HepG2 (cell line): ENCODE data around the gene MNAT1. TPM values are rescaled to one million over a fixed set of nuclear protein-coding genes. Genes with fewer than 3 reads are reported as not detected.

Source experiments
- ARID5B ChIP-seq: IDR thresholded peaks from 2 replicates; pipeline ENCODE4 v1.4.0; 2020; ENCODE audit warnings: mild to moderate bottlenecking, missing genetic modification reagents
- ARNT ChIP-seq: fragments of 450-650 bp; IDR thresholded peaks from 2 replicates; pipeline ENCODE4 v1.6.1; 2017
- CERS6 ChIP-seq: sonication (generic); formaldehyde crosslinking; IDR thresholded peaks from 2 replicates; pipeline ENCODE4 v1.5.0; 2020; ENCODE audit warnings: missing genetic modification reagents
- HNF4A ChIP-seq: sonication (generic); formaldehyde crosslinking; IDR thresholded peaks from 2 replicates; pipeline ENCODE4 v1.4.0; 2020; ENCODE audit warnings: missing genetic modification reagents
- MAFK ChIP-seq, 2 experiments: IDR thresholded peaks in 1 of 2; conservative IDR thresholded peaks in 1 of 2; 2 replicates each; pipeline ENCODE4 v1.6.1; 2011; ENCODE audit warnings: improper control_type of control experiment in 2 of 2, low read length in 2 of 2
- MBNL3 ChIP-seq: fragments of 250-450 bp; sonication (Bioruptor Pico); conservative IDR thresholded peaks from 2 replicates; pipeline ENCODE4 v1.8.0; 2022; ENCODE audit warnings: mild to moderate bottlenecking, inconsistent platforms
- PAF1 ChIP-seq: IDR thresholded peaks from 2 replicates; pipeline ENCODE4 v1.6.1; 2016; ENCODE audit warnings: missing genetic modification reagents, missing compliant biosample characterization
- PRMT3 ChIP-seq: sonication (generic); formaldehyde crosslinking; IDR thresholded peaks from 2 replicates; pipeline ENCODE4 v1.8.1; 2022; ENCODE audit warnings: low read depth, mild to moderate bottlenecking, moderate library complexity, missing genetic modification reagents, borderline replicate concordance
- REPIN1 ChIP-seq: sonication (generic); formaldehyde crosslinking; IDR thresholded peaks from 2 replicates; pipeline ENCODE4 v1.8.0; 2022; ENCODE audit warnings: missing genetic modification reagents, low read depth, mild to moderate bottlenecking, borderline replicate concordance
- TFDP2 ChIP-seq: sonication (generic); formaldehyde crosslinking; IDR thresholded peaks from 2 replicates; pipeline ENCODE4 v1.4.0; 2020; ENCODE audit warnings: missing genetic modification reagents
- ZBTB25 ChIP-seq: IDR thresholded peaks from 2 replicates; pipeline ENCODE4 v1.6.1; 2018; ENCODE audit warnings: missing genetic modification reagents
- ZBTB3 ChIP-seq: sonication (generic); formaldehyde crosslinking; IDR thresholded peaks from 2 replicates; pipeline ENCODE4 v1.4.0; 2020; ENCODE audit warnings: low read depth, mild to moderate bottlenecking, moderate library complexity, missing genetic modification reagents, borderline replicate concordance
- ZMAT3 ChIP-seq: sonication (generic); formaldehyde crosslinking; conservative IDR thresholded peaks from 2 replicates; pipeline ENCODE4 v1.7.0; 2021; ENCODE audit warnings: missing genetic modification reagents
- ZNF180 ChIP-seq: sonication (generic); formaldehyde crosslinking; IDR thresholded peaks from 2 replicates; pipeline ENCODE4 v1.4.0; 2020; ENCODE audit warnings: low read depth, missing genetic modification reagents, borderline replicate concordance
- ZNF382 ChIP-seq: sonication (generic); formaldehyde crosslinking; IDR thresholded peaks from 2 replicates; pipeline ENCODE4 v1.5.0; 2020; ENCODE audit warnings: missing genetic modification reagents, mild to moderate bottlenecking, borderline replicate concordance
- ZNF503 ChIP-seq: sonication (generic); formaldehyde crosslinking; IDR thresholded peaks from 2 replicates; pipeline ENCODE4 v1.4.0; 2020; ENCODE audit warnings: missing genetic modification reagents
- ZNF614 ChIP-seq: IDR thresholded peaks from 2 replicates; pipeline ENCODE4 v1.6.1; 2018; ENCODE audit warnings: missing biosample characterization, missing genetic modification reagents, inconsistent platforms, borderline replicate concordance
- ZNF691 ChIP-seq: sonication (generic); formaldehyde crosslinking; IDR thresholded peaks from 2 replicates; pipeline ENCODE4 v1.4.0; 2020; ENCODE audit warnings: missing genetic modification reagents, low read depth, mild to moderate bottlenecking, borderline replicate concordance
- ZNF773 ChIP-seq: sonication (generic); formaldehyde crosslinking; IDR thresholded peaks from 2 replicates; pipeline ENCODE4 v1.4.0; 2020; ENCODE audit warnings: missing genetic modification reagents, borderline replicate concordance
- polyA plus RNA-seq, 8 experiments: library from polyadenylated mRNA; depleted of rRNA in 3 of 8; stranded (reverse) in 7 of 8; unstranded in 1 of 8; fragments of >200 nt; fragmentation: Illumina TruSeq in 4 of 8; extraction: Trizol in 4 of 8; gene quantifications; 2 replicates each; pipeline versions ENCODE4 v1.2.1 to v1.2.3, GENCODE V29; 2011 to 2016; ENCODE audit warnings: low read depth in 4 of 8, missing spikeins in 1 of 8, mixed read lengths in 1 of 8; ENCODE audit not compliant: insufficient read depth in 1 of 8
- total RNA-seq, 5 experiments: library from RNA; depleted of rRNA; stranded (reverse); fragments of >200 nt; fragmentation: Illumina TruSeq; extraction: Trizol; gene quantifications; 2 replicates each; pipeline ENCODE4 v1.2.3, GENCODE V29; 2016; ENCODE audit warnings: low read depth in 1 of 5

MNAT1 gene
- total and polyA plus RNA-seq, 2 of the 13 experiments (the other 11 are each of a cell fraction or from before 2014, with no cell fraction given): 49.2 to 94.8 TPM

- TF ChIP-seq ZNF691 (CRISPR knock-in tag) (no peak), PRMT3 (CRISPR knock-in tag) (no peak), REPIN1 (CRISPR knock-in tag) (no peak), MAFK (conservative IDR thresholded peaks at IDR 0.05 in 1 of 2, IDR thresholded peaks at IDR 0.05 in 1 of 2; ENCODE audit: low read length in 2 of 2) (peak; percentile 80 to 90), CERS6 (no peak), MBNL3 (CRISPR knock-in tag) (no peak), ZBTB25 (peak; percentile 7; the same call in 1 of the 2 replicates), ZNF382 (CRISPR knock-in tag) (no peak), ARNT (no peak), ZBTB3 (no peak), ZNF773 (CRISPR knock-in tag) (no peak), HNF4A (peak; percentile 25), ARID5B (no peak), ZNF503 (no peak), ZMAT3 (CRISPR knock-in tag) (no peak), ZNF614 (CRISPR knock-in tag) (no peak), PAF1 (CRISPR knock-in tag) (no peak), ZNF180 (CRISPR knock-in tag) (no peak), TFDP2 (no peak)
Measured at GRCh38 chr14:60981633-60982455, 247.3 kb downstream of the MNAT1 start (continued).
